BJ (cell line): ENCODE measurements around the gene INPP5A. TPM values are rescaled to one million over a fixed set of nuclear protein-coding genes. Genes with fewer than 3 reads are reported as not detected.

Experiments used
- CTCF ChIA-PET: fragments of 350-600 bp; formaldehyde crosslinking; extraction: SDS; loops from one replicate; lab custom pipeline; 2021; ENCODE audit warnings: antibody characterized with exemption, inconsistent platforms; lab: Yijun Ruan, JAX
- POLR2A ChIA-PET: fragments of 300-600 bp; sonication (Branson Sonifier 250); formaldehyde crosslinking; extraction: SDS; loops from one replicate; lab custom pipeline; 2021; ENCODE audit warnings: antibody characterized with exemption; lab: Charles Lee
- DNase-seq: peaks from one replicate; pipeline ENCODE4 v3.0.0-alpha.2; 2011; ENCODE audit warnings: low read depth
- H3K27me3 ChIP-seq: 2 replicates; pipeline ENCODE4 v1.6.0; 2011; ENCODE audit warnings: low read length; ENCODE audit not compliant: control insufficient read depth, insufficient read depth
- H3K36me3 ChIP-seq: 2 replicates; pipeline ENCODE4 v1.5.1; 2011; ENCODE audit warnings: low read length; ENCODE audit not compliant: control insufficient read depth, insufficient read depth
- H3K4me3 ChIP-seq: 2 replicates; pipeline ENCODE4 v1.5.1; 2011; ENCODE audit warnings: low read depth, mild to moderate bottlenecking, control low read depth, low read length
- CTCF ChIP-seq: IDR thresholded peaks from 2 replicates; pipeline ENCODE4 v1.5.1; 2011; ENCODE audit warnings: low read depth, mild to moderate bottlenecking, control low read depth, inconsistent platforms, low read length, moderate library complexity; ENCODE audit not compliant: insufficient read depth
- polyA plus RNA-seq: library from polyadenylated mRNA; depleted of rRNA; stranded (reverse); fragments of >200 nt; gene quantifications from 2 replicates; pipeline ENCODE4 v1.2.3, GENCODE V29; 2011

The INPP5A gene
- polyA plus RNA-seq, 1 experiment, result 60.1 TPM

- Histone ChIP-seq H3K36me3 (peaks cover 22% of the 10 kb centered on the region), H3K27me3 (no peaks in the 10 kb centered on the region), H3K4me3 (no peak overlapping the region)
- DNase-seq, result no peak
- ChIA-PET POLR2A (no interaction called here), CTCF (interaction anchor here (0.5 kb wide), 1 partner anchor 10 kb away, joined by 3 read pairs; no protein-coding TSS in a partner anchor)
- no peak for TF ChIP-seq CTCF
These were observed 112.2 kb downstream of the INPP5A start for GRCh38 chr10:132649651-132650360.

GRCh38 chr10:132650611-132651250 lies 113.1 kb downstream of the INPP5A start:
- DNase-seq, result no peak
- H3K36me3 ChIP-seq, result peaks cover 26% of the 10 kb centered on the region
- no peak overlapping the region for H3K4me3 ChIP-seq
- ChIA-PET CTCF (no interaction called here), POLR2A (no interaction called here)
- H3K27me3 ChIP-seq, result no peaks in the 10 kb centered on the region
- TF ChIP-seq CTCF, result no peak

- no peak for DNase-seq
- Histone ChIP-seq H3K4me3 (no peak overlapping the region), H3K27me3 (no peaks in the 10 kb centered on the region), H3K36me3 (peaks cover 24% of the 10 kb centered on the region)
- ChIA-PET POLR2A (no interaction called here), CTCF (interaction anchor here (0.9 to 1.2 kb wide), 2 partner anchors 9 to 84 kb away, joined by 3 read pairs; no protein-coding TSS in a partner anchor)
- no peak for TF ChIP-seq CTCF
These were observed 114.0 kb downstream of the INPP5A start for GRCh38 chr10:132651511-132652029.

- ChIA-PET CTCF (interaction anchor here (1.2 to 3.2 kb wide), 2 partner anchors 10 to 85 kb away, joined by 3 to 34 read pairs; no protein-coding TSS in a partner anchor), POLR2A (no interaction called here)
- no peak for TF ChIP-seq CTCF
These were observed 114.9 kb downstream of the INPP5A start for GRCh38 chr10:132652446-132652845.

GRCh38 chr10:132652936-132653590 lies 115.5 kb downstream of the INPP5A start:
- H3K36me3 ChIP-seq, result peaks cover 26% of the 10 kb centered on the region
- POLR2A ChIA-PET, result no interaction called here
- no peak overlapping the region for H3K4me3 ChIP-seq
- CTCF ChIA-PET, result interaction anchor here (1.2 to 3.2 kb wide), 2 partner anchors 10 to 86 kb away, joined by 3 to 34 read pairs; no protein-coding TSS in a partner anchor
- no peaks in the 10 kb centered on the region for H3K27me3 ChIP-seq
- TF ChIP-seq CTCF, result no peak
- DNase-seq, result no peak

More at GRCh38 chr10:132652446-132652845, 114.9 kb downstream of the INPP5A start:
- Histone ChIP-seq H3K36me3 (peaks cover 27% of the 10 kb centered on the region), H3K27me3 (no peaks in the 10 kb centered on the region), H3K4me3 (no peak overlapping the region)
- no peak for DNase-seq
